ENCODE results near the gene FAM184B.

Gene FAM184B

GRCh38 chr4:17624821-17625220 lies 156.6 kb downstream of the FAM184B start:
- no peak for DNase-seq

DNA sequence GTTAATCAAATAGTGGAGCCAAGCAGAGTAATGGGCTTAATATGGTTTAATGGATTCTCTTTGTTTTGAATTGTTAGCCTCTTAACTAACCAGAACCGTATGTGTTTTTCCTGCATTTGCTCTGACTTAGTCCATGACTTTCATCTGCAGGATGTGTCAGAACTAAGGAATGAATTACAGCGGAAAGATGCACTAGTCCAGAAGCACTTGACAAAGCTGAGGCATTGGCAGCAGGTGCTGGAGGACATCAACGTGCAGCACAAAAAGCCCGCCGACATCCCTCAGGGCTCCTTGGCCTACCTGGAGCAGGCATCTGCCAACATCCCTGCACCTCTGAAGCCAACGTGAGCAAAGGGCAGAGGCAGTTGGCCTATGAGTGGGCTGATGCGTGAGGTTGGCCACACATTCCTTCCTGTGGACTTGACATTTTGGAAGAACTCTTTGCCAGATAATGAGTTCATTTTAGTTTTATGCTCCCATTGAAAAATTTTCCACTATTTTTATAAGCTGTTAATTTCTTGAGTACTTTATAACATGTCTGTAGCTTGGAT lies 157.9 kb downstream of the FAM184B start:
- DNase-seq = no peak

DNA sequence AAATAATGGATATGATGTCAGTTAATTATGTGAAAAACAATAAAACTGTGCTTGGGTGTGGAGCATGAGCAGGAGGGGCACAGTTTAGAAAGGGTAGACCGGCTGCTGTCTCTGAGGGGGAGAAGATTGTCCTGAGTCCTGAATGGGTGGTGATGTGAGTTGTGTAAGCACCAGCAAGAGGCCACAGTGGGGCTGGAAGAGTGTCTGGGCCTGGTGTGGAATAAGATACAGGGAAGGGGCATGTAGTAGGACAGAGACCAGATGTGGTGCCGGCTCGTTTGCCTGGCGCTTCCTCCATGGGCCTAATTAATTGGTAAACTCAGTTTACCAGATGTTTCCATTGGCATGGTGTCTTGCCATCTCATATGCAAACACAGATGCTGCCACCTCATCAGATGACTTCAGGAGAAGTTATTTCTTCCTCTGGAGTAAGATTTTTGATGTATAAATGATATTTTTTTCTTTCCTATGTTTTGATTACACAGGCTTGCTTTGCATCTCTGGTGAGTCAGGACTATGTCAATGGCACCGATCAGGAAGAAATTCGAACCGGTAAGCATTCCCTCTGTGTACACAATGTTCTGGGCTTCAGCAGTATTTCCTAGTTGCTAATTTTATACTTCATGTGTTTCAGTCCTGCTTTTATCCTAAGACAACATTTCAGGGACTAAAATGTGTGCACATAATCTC lies 161.9 kb downstream of the FAM184B start:
- no peak for DNase-seq

- no peak for DNase-seq
These were observed 162.5 kb downstream of the FAM184B start for GRCh38 chr4:17618926-17619325.

- no peak for DNase-seq
These were observed 165.1 kb downstream of the FAM184B start for GRCh38 chr4:17616283-17616682.

GRCh38 chr4:17614416-17615299 lies 166.8 kb downstream of the FAM184B start, which contains the start of gene MED28:
TSS of gene MED28 (plus strand) at chr4:17614641. CDS start at chr4:17614655, 14 bp downstream.
- DNase-seq = peak; percentile 98 to 99 (median 99)

GRCh38 chr4:17613761-17614415 lies 167.5 kb downstream of the FAM184B start:
- peak; percentile 68 to 84 (median 71) for DNase-seq

DNA sequence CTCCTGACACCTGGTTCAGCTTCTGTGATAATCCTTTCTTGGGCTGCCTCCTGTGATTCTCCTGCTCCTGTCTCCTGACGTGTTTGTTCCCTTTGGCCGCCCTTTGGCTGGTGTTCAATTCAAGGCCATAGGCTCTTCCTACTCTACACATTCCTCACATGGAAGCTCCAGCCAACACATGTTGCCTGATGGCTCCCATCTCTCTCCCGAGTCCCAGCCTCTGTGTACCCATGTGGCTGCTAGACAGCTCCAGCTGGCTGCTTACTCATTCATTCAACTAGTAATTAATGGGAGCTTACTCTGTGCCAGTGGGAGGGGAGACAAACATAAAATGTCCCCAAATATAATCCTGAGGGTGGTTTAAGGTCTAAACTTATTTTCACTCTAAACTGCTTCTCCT lies 176.2 kb downstream of the FAM184B start:
- DNase-seq = no peak

DNA sequence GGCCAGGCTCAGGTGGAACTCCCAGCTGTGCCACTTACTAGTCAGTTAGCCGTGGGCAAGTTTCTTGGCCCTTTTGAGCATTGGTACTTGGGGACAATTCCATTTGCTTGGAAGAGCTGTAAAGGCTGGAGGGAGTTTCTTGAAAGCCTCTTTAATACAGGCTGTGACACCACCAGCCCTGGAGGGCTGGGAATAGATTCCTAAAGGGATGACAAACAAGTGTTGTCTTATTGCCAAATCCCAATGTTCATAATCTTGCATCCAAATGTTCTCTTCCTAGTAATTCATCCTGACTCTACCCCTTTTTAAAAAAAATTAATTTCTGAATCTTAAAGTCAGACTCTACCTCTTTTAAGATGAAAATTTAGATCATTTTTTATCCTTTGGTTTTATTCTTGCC lies 181.6 kb downstream of the FAM184B start:
- no peak for DNase-seq

DNA sequence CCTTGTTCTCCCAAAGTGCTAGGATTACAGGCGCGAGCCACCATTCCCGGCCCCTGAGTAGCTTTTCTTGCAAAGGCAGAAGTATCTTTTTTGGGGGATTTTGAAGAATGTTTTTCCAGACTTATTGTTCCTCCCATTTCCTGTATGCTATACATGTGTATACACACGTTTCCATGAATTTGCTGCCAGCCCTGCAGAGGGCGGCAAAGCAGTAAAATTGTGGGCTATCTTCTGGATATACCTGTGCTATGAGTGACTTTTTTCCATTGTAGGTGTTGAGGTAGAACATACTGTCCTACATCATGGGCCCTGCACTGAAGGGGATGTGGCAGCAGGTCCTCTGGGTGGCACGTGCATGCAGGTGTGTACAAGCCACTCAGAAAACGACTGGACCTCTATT lies 183.9 kb downstream of the FAM184B start:
- no peak for DNase-seq

- peak; percentile 60 to 82 (median 80) for DNase-seq
These were observed 185.9 kb downstream of the FAM184B start for GRCh38 chr4:17595471-17596005.

DNA sequence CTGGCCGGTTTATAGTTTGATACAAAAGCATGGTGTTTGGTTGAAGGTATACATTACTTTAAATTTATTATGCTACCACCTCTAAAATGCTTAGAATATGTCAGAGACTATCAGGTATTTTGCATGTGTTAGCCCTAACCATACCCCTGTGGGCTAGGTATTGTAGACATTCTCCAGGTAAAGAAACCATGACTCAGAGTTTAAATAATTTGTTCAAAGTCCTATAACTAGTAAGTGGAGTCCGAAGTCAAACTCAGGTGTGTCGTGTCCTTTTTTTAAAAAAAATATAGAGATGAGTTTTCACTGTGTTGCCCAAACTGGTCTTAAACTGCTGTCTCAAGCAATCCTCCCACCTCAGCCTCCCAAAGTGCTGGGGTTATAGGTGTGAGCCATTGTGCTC lies 192.1 kb downstream of the FAM184B start:
- DNase-seq = no peak

DNA sequence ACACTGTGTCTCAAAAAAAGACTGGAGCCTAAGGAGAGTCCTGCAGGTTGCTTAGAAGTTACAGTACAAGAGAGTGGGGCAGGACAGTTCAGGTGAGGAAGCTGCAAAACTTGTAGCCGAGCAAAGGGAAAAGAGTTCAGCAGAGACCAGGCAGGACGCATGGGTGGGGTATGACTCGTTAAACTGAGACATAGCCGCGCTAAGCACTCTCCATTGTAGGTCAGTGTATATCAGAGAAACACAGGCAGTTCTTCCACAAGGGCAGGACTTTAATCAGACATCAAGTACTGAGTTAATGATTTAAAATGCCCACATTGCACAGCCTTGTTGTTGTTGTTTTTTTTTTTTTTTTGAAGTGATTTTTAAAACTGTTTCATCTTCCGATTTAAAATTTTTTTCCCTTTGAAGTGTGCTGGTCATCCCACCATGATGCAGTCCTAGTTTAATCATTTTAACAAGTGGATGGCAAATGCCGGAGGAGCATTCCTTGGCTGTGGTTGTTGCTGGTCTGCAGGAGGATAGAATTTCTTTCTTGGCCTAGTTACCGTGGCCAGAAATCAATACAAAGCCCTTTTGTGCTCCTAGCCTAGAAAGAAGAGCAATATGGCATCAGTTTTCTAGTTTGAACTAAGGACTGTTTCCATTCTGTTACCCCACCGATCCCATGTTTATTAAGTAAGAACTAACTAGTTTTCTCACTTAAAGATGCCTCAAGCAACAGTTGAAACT lies 194.2 kb downstream of the FAM184B start:
- DNase-seq = no peak

DNA sequence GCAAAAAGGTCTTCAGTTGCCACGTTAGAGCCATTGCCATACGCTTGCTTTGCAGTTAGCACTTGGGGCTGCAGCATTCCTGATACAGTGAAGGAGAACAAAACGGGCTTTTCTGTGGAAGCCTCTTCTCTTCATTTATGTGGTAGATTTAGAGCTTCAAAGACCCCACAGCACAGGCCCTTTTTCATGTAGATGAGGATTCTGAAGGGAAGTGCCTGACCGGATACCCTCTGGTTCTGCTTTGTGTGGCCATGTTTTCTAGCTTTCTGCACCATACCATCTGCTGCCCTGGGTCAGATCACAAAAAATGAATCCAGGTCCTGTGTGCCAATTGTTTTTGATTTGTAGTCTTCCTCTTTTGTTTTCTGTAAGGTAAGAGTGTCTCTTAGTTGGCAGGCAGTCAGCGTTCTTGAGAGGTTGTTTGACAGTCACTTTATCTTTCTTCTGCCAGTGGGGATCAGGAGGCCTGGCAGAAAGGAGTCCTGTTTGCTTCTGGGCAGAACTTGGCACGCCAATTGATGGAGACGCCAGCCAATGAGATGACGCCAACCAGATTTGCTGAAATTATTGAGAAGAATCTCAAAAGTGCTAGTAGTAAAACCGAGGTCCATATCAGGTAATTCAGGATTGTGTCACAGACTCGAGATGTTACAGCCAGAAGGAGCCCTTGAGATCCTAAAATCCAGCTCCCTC lies 196.8 kb downstream of the FAM184B start:
- DNase-seq = no peak

DNA sequence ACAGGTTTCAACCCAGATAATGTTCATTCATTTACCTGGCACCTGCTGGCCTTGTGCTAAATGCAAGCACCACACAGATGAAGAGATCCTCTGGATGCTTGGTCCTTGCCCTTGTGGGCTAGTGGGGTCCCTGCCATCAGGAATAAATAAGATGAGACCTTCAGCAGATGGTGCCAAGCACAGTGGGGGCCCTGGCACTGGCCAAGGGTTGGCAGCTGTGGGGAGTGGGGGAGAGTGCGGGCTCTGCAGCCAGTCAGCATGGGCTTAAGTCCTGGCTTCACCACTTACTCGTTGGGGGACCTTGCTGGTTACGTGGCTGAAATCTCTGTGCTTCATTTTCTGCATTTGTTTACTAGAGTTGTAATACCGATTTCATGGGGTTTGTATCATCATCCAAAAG lies 197.5 kb downstream of the FAM184B start:
- no peak for DNase-seq

GRCh38 chr4:17583276-17583675 lies 198.1 kb downstream of the FAM184B start:
- DNase-seq = no peak

GRCh38 chr4:17580969-17581368 lies 200.5 kb downstream of the FAM184B start:
- DNase-seq = no peak
